GM19455 (cell line): ENCODE results near the gene PTPRN2.

Experiments used
- ATAC-seq: cut with Tn5 transposase; IDR thresholded peaks from one replicate; pipeline ENCODE4 v1.9.1; 2021; ENCODE audit not compliant: unreplicated experiment

Gene PTPRN2

GRCh38 chr7:158603773-158604755 is 16.4 kb upstream of the PTPRN2 start:
- peak; percentile 51 for ATAC-seq

- ATAC-seq = peak; percentile 63
Observed at GRCh38 chr7:158602905-158603772, 15.5 kb upstream of the PTPRN2 start.

GRCh38 chr7:158602041-158602440 is 14.4 kb upstream of the PTPRN2 start:
- ATAC-seq = no peak

- ATAC-seq = no peak
Observed at GRCh38 chr7:158601090-158601489, 13.5 kb upstream of the PTPRN2 start.

GRCh38 chr7:158596745-158597144 is 9.1 kb upstream of the PTPRN2 start:
- ATAC-seq = no peak

GRCh38 chr7:158596309-158596708 is 8.7 kb upstream of the PTPRN2 start:
- no peak for ATAC-seq

- no peak for ATAC-seq
Observed at GRCh38 chr7:158595068-158595467, 7.4 kb upstream of the PTPRN2 start.

GRCh38 chr7:158592541-158592940 is 4.9 kb upstream of the PTPRN2 start:
- ATAC-seq = no peak

GRCh38 chr7:158591944-158592343 is 4.3 kb upstream of the PTPRN2 start:
- no peak for ATAC-seq

- no peak for ATAC-seq
Observed at GRCh38 chr7:158590181-158590530, 2.5 kb upstream of the PTPRN2 start.

GRCh38 chr7:158589653-158590052 is 2.0 kb upstream of the PTPRN2 start:
- no peak for ATAC-seq

- ATAC-seq = no peak
Observed at GRCh38 chr7:158588878-158589442, 1.3 kb upstream of the PTPRN2 start.

- peak; percentile 20 for ATAC-seq
Observed at GRCh38 chr7:158588085-158588877, 658 bp upstream of the PTPRN2 start.

GRCh38 chr7:158586499-158587161 is 993 bp downstream of the PTPRN2 start:
- no peak for ATAC-seq

- ATAC-seq = no peak
Observed at GRCh38 chr7:158585721-158586498, 1.7 kb downstream of the PTPRN2 start.

- no peak for ATAC-seq
Observed at GRCh38 chr7:158584407-158584806, 3.2 kb downstream of the PTPRN2 start.

GRCh38 chr7:158583810-158584209 is 3.8 kb downstream of the PTPRN2 start:
- no peak for ATAC-seq

GRCh38 chr7:158583143-158583542 is 4.5 kb downstream of the PTPRN2 start:
- ATAC-seq = no peak

GRCh38 chr7:158582089-158582456 is 5.5 kb downstream of the PTPRN2 start:
- no peak for ATAC-seq
